ENCODE measurements around the gene TMCC2.
"Not testable (repeated sequence)": the region's sequence is repeated elsewhere in the genome, so short reads cannot be mapped to it uniquely, and the experiment has no call there.

TMCC2 gene

DNA sequence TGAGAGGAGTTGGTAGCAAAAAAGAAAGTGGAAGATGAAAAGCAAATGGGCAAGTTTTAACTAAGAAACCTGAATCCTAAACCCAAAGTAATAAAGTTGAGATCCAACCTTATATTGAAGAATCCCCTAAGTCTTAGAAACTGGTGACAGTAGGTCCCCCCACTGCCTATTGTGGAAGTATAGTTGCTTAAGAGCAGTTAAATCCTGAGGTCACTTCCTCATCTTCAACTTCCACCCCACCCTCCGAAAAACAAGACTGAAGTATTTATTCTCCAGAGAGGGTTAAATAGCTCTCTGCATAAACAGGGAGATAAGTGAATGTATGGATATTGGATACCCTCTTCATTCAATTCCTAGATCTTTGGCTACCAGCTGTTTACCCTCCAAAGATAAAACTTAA lies 13.0 kb upstream of the TMCC2 start:
- no peak for DNase-seq (ENCODE audit: low read depth)

DNA sequence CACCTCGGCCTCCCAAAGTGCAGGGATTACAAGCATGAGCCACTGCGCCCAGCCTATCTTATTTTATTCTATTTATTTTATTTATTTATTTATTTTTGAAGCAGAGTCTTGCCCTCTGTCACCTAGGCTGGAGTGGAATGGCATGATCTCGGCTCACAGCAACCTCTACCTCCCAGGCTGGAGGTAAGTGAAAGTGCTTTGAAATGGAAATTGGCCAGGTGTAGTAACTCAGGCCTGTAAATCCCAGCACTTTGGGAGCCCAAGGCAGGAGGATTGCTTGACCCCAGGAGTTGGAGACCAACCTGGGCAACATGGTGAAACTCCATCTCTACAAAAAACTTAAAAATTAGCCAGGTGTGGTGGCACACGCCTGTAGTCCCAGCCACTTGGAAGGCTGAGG lies 11.2 kb upstream of the TMCC2 start:
- DNase-seq (ENCODE audit: low read depth) = no peak

DNA sequence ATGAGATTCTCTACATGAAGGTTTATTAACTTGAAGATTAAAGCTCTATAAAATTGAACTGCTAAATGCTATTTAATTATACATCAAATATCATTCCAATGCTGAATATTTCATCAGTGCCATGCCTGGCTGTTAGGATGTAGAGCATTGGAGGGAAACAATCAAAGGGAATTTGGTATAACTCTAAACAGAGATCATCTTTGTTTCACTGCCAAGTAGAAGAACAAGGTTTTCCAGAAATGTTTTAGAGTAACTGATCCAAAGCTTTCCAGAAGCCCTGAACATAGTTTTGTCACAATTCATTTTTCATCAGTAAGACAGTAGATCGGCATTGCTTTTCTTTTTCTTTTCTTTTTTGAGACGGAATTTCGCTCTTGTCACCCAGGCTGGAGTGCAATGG lies 10.3 kb upstream of the TMCC2 start:
- no peak for DNase-seq (ENCODE audit: low read depth)

DNA sequence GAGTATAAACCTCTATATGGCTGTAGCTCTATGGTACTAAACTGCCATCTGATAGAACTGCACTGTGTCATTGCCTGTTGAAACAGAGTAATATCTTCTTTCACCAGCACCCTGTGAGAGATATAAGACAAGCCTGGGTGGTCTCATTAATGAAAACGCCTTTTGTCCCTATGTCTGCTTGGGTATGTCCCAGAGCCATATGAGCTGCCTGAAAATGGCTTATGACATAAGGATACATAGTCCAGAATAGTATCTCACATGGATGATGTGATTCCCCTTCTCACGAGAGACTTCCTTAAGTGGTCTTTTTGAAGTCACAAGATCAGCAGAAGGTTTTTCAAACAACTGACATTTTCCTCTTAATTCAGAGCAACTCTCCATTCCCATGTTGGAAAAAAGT lies 7.3 kb upstream of the TMCC2 start:
- DNase-seq (ENCODE audit: low read depth) = no peak

DNA sequence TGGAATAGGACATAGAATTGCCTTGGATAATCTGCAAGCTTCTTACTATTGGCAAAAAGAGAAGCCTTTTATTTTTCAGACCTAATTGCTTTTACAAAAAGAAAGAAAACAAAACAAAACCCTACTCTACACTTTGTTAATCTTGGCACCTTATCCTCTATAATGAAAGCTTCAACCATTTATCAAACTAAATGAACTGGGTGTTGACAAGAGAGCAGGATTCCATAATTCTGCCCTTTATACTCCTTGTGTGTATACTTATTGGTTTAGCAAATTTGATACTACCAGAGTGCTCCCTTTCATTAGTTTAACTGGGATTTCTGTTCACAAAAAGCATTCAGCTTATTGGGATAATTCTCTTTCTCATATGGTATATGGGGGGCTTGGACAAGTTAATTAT lies 3.0 kb upstream of the TMCC2 start:
- no peak for DNase-seq (ENCODE audit: low read depth)

DNA sequence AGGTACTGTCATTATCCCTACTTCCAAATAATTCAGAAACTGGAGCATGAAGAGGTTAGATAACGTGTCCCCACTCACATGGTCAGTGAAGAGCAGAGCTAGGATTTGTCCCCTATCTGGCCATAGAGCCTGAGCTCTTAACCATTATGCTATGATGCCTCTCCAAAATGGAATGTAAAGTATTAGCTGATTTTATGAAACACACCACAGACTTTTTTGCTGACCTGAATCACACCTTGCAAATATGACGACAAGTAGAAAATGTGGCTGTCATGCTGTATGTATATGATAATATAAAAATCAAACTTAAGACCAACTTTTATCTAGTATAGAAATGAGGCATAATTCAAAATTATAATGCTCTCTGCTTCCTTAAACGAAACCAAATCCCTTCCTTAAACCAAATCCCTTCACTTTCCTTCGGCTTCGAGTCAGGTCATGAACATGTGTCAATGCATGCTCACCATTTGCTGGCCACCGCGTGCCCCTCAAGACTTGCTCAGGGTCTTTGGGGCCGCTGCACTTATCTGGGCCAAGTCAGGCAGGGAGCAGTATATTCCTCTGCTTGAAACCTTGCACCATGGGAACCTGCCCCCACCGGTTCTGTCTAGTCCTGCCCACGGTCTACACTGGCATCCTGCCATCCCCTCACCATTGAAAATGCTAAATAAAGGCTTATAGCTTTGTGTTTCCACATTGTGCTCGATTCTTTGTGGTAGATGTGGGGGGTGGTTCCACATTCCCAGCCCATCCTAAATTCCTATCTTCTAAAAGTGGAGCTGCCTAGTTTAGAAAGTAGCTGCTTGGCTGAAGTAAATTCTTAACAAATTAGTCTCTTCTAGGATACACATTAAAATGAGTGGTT lies 1.6 kb upstream of the TMCC2 start:
- DNase-seq (ENCODE audit: low read depth) = no peak

DNA sequence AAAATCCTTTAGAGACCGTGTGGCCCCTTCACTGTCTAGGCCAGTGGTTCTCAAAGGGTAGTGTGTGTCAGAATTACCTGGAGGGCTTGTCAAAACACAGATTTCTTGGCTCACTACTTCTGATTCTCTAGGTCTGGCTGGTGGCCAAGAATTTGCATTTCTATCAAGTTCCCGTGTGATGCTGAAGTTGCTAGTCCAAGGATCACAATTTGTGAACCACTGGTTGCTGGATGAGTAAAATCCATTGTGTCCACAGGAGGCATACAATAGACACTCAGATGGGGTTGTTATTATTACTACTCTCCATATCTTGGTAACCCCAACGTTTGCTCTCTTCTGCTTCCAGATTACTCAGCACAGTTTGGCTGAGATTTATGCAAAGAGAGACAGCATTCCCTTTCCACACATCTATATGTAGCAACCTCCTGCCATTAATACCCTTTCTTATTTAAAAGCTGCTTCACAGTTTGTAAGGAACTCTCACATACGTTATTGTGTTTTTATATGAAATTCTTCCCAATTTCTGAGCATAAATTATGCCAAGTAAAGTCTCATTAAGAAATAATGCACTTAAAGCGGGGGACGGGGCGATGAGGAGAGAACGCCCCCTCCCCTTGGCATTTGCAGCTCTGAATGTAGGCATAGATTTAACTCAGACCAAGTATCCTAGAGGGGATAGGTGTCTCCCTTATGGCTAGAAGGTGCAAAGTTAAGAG lies 720 bp upstream of the TMCC2 start:
- DNase-seq (ENCODE audit: low read depth) = no peak

DNA sequence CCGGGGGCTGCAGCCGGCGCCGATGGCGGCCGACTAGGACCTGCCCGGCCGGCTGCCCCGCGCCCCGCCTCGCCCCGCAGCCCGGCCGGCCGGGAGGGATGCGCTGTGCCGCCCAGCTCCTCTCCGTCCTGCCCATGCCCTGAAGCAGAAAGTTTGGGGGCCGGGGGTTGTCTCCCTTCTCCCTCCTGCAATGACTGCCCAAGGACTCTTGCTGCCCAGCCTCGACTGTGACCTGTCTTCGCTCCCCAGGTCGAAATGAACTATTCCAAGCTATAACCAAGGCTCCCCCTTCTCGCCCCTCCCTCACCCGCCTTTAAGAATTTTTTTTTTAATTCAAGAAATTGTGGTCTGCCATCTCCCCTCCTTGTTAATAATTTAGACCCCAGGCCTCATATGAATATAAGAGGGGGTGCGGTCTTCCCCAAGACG lies 361 bp downstream of the TMCC2 start:
- DNase-seq (ENCODE audit: low read depth) = no peak

DNA sequence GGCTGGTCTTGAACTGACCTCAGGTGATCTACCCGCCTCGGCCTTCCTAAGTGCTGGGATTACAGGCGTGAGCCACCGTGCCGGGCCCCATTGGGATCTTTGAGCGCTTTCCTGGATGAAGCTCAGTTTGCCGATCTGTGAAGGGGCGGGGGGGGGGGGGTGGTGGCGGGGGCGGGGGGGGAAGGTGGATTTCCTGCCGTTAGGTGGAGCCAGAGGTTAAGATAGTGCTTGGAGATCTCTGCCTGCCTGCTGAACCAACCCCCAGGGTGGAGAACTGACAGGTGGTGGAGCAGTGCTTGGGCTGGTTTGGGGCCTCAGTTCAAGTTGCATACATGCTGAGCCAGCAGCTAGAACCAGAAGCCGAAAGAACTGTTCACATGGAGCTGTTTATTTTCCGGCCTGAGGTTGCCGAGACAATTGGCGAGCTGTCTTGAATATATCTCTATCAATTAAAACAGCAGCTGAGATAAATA lies 1.7 kb downstream of the TMCC2 start:
- no peak for DNase-seq (ENCODE audit: low read depth)

DNA sequence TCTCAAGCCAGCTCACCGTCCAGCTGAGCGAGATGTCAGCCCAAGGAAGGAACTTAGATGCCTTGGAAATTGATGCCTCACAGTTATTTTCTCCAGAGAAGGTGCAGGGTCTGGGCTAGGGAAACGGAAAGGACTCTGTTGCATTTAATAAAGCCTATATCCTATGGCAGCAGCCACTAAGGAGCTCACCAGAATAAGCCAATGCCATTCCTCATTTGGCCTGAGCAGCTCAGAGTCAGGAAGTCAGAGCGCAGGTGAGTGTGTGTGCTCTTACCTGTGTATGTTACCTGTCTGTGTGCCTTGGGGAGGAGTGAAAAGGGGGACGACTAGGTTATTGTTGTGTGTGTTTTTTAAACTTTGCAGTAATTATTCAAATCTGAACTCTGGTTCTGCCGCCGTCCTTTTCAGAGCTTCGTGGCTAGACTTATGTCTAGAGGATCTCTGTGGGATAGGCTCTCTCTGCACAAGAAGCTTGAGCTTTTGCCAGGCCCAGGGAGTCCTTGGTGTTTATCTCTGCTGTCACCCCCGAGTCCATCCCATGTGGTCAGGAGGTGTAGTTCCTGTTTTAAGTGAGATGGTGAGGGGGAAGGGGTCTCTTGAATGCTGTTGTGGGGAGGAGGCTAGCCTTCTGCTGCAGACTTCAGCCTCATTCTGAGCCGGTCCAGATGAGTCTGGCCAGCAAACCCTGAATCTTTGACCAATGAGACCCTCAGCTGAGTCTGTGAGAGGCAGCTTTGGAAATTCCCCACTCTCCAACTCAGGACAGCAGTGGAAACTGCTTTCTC lies 2.4 kb downstream of the TMCC2 start:
- no peak for DNase-seq (ENCODE audit: low read depth)

DNA sequence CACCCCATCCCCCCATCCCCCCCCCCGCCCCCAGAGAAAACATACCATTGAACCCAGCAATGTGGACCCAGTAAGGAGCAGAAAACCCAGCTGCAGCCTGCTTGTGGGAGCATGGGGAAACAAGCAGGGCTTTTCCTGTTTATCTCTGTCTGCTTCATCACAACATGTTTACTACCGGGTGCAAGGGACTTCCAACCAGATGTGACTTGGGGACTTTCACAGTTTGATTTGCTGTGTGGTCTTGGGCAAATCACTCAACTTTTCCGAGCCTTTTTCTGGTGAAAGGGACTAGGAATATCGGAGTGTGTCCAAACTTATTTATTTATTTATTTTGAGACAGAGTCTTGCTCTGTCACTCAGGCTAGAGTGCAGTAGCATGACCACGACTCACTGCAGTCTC lies 3.2 kb downstream of the TMCC2 start:
- DNase-seq (ENCODE audit: low read depth) = no peak

DNA sequence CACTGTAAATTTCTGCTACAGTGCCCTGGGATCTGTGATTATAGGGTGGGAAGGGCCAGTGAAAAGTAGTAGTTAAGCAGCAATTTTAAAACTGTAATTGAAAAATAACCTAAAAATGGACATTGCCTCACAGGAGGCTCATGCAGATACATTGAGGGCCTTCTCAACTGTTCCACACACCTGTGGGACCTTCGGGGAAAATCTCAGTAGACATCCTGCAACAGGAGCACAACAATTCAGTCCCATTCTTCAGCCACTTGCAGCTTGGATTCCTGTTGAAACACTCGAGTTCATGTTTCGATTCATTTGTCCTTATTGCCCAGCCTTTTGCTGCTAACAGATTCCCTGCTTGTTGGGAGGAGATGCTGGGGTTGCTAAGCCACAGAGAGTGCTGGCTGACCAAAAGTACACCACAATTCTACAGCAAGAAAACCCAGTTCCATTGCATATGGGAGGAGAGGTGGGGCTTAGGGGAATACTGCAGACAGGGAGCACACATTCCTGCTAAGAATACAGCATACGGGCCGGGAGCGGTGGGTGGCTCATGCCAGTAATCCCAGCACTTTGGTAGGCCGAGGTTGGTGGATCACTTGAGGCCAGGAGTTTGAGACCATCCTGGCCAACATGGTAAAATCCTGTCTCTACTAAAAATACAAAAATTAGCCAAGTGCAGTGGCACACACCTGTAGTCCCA lies 4.5 kb downstream of the TMCC2 start:
- DNase-seq (ENCODE audit: low read depth) = no peak

DNA sequence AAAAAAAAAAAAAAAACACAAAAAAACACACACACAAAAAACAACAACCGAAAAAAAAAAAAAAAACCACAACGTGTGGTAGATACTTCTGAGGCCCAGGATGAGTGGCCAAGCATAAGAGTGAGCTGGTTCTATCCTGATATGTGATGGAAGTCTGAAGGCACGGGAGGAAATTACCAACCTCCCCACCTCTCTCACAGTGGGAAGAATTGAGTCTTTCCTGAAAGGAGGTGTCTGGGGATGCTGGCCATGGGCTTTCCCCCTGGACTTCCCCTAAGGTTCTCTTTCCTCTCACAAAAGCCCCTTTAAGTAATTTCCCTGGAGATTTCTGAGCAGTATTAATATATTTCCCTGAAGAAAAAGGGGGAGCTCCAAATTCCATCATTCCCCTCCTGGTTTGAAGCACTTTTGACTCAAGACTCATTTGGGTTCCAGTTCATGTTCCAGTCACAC lies 5.2 kb downstream of the TMCC2 start:
- DNase-seq (ENCODE audit: low read depth) = no peak

DNA sequence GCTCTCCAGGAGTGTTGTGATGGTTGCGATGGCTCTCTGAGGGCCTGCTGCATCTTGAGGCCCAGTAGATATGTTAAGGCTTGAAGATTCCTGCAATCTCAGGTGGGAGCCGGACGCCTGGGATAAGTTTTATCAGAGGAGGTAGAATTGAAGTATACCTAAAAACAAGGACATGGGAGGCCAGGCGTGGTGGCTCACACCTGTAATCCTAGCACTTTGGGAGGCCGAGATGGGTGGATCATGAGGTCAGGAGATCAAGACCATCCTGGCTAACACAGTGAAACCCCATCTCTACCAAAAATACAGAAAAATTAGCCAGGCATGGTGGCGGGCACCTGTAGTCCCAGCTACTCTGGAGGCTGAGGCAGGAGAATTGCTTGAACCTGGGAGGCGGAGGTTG lies 6.2 kb downstream of the TMCC2 start:
- DNase-seq (ENCODE audit: low read depth) = not testable (repeated sequence)

DNA sequence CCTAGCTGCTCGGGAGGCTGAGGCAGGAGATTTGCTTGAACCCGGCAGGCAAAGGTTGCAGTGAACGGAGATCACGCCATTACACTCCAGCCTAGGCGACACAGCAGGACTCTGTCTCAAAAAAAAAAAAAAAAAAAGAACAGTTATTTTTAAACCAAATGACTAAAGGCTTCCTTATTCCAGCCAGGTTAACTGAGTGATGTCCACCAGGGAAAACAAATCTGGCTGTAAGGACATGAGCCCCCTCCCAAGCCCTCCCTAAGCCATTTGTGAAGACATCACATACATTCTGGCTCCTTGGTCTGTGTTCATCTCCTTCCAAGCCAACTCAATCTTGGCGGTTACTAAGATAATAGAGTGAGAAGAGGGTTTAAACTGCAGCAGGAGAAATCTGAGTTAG lies 8.2 kb downstream of the TMCC2 start:
- no peak for DNase-seq (ENCODE audit: low read depth)

DNA sequence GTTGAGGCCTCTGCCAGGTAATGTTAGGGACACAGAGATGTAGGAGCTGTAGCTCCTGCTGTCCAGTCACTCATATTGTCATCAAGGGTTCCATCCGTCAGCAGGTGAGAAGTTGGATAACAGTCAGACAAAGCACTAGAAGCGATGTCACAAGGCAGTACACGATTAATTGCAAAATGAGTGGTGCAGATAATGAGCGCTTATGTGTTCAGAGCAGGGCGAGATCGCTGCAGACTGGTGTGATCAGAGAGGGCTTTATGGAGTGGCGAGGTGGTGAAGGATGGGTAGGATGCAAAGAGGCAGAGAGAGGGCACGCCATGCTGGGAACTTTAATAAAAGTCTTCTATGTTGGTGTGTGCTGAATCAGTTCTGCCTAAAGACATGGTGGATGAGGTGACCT lies 8.8 kb downstream of the TMCC2 start:
- DNase-seq (ENCODE audit: low read depth) = no peak

DNA sequence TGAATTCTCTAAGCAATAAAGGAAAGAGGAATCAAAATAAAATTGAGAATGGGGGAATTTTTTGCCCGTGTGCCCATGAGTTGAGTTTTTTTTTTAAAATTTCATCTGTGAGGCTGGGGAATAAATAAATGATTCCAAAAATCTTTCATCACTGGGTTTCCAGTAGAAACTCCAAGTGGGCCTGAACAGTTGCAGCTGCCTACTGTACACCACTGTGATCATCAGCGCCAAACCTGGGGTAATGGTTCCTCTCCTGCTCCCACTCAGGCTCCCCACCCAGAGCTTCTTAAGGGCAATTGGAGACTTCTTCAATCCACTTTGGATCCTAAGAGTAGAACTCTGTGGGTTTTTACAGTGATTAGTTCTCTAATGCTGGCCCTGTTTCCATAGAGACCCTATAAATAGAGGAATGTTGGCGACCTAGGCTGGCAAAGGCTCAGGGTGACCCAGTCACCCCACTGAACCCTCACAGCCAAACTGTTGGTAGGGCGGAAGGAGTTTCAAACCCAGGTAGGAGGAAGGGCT lies 9.3 kb downstream of the TMCC2 start:
- DNase-seq (ENCODE audit: low read depth) = no peak

DNA sequence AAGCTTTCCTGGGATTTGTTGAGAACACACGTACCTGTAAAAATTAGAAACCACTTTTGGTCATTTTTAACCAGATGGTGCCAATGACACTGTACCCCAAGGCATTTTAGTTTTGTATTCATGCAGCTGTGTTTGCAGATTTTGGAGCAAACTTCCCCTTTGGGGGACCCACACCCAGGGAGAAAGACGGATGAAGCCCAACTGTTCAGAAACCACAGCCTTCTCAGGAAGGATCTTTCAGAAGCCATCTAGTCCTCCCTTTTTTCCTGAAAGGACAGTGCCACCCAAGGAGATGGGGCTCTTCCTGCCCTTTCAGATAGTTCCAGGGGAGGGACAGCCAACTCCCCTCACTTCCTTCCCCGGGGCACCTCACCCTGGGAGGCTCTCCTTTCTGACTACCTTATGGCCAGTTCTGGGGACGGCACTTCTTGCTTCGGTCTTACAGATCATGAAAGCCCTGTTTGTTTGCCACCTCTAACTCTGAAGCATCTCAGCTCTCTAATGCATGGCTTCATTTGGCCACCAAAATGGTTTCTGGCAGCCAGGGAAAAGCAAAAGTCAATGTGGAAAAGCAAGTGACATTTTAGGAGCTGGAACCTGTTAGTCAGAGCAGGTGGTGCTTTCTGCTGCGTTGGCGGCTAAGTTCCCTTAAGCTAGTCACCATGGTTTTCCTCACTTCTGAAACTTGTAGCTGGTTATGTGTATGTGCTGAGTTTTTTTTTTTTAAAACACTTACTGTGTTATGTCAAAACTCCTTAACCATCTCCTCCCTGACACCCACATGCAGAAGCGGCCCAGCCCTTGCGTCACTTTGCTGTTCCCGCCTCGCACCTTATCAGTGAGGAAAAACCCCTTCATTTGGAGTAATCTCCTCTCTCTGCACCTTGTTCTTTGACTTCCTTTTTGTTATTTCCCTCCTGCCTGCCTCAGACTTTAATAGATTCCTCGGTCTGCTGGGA lies 10.1 kb downstream of the TMCC2 start:
- no peak for DNase-seq (ENCODE audit: low read depth)

DNA sequence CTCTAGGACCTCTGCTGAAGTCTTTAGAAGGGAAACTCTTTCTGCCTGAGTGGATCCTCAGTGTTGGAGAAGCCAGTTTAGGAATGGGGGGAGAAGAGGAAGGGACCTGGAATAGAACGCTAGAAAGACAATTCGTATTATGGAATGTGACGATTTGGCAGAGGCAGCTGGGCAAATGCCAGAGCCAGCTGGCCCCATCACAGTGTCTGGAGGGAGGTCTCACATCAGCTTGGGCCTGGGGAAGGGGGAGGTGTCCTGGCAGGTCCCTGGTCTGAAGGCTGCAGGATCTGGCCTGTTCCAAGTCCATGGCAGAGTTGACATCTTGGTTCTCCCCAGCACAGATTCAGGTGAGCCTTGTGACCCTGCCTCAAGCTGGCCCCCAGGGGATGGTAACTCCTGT lies 11.3 kb downstream of the TMCC2 start:
- DNase-seq (ENCODE audit: low read depth) = no peak

DNA sequence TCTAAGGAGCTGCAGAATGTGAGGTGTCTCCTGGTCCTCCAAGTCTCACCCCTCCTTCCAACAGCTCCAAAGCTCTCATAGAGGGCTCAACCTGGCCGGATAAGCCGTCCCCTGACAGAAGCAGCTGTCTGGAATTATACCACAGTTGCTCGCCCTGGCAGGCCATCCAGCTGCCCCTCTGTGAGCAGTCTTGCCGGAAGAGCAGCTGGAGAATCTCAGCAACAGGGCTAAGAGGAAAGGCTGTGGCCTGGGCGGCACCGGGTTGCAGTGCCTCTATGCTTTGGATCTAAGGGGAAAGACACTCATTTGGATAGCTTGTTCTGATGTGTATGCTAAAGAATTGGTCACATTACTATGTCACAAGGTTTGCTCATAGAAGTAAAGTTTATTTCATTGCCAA lies 12.4 kb downstream of the TMCC2 start:
- DNase-seq (ENCODE audit: low read depth) = no peak

DNA sequence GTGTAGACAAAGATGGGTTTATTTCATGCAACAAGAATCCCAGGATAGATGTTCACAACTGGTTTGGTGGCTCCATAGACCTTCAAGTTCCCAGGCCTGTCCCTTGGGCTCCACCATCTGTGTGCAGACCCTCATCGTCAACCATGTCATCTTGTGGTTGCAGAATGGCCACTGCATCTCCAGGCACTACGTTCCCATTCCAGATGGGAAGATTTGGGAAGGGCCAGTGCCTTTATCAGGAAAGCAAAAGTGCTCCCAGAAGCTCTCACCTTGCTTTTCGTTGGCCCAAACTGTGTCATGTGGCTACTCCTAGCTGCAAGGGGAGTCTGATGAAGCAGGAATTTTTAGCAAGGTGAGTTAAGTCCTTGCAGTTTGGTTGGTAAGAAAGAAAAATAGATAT lies 12.8 kb downstream of the TMCC2 start:
- DNase-seq (ENCODE audit: low read depth) = no peak

Measured in stimulated activated CD8-positive, alpha-beta memory T cell treated with anti-CD3 and anti-CD28 coated beads, Interleukin-7, amount 100 ng/mL, for 24 hours (primary cell).